ACC112 (cell line): ENCODE data around the gene TRMO.
A peak's percentile ranks its signal among the peaks of the same experiment; 100 is the strongest.
"Not testable (repeated sequence)": the region's sequence is repeated elsewhere in the genome, so short reads cannot be mapped to it uniquely, and the experiment has no call there.

Experiments
- H2AFZ ChIP-seq: fragments of 200-600 bp; sonication (generic); one replicate; pipeline ENCODE4 v1.6.0; 2017; ENCODE audit warnings: antibody characterized with exemption, low read length; ENCODE audit not compliant: unreplicated experiment
- H3K27ac ChIP-seq: fragments of 200-600 bp; sonication (generic); 2 replicates; pipeline ENCODE4 v1.5.1; 2014; ENCODE audit warnings: low read depth, mild to moderate bottlenecking, antibody characterized with exemption, low read length, moderate library complexity
- H3K27me3 ChIP-seq: fragments of 200-600 bp; sonication (generic); 2 replicates; pipeline ENCODE4 v1.6.1; 2014; ENCODE audit warnings: mild to moderate bottlenecking, antibody characterized with exemption, low read length, moderate library complexity, mixed read lengths; ENCODE audit not compliant: insufficient read depth
- H3K36me3 ChIP-seq: fragments of 200-600 bp; sonication (generic); 2 replicates; pipeline ENCODE4 v1.6.1; 2016; ENCODE audit warnings: mild to moderate bottlenecking, antibody characterized with exemption, low read length, moderate library complexity, mixed read lengths; ENCODE audit not compliant: insufficient read depth
- H3K4me1 ChIP-seq: fragments of 200-600 bp; sonication (generic); one replicate; pipeline ENCODE4 v1.6.1; 2016; ENCODE audit warnings: low read length, mixed read lengths; ENCODE audit not compliant: insufficient read depth, unreplicated experiment, control insufficient read depth
- H3K4me3 ChIP-seq: fragments of 200-600 bp; sonication (generic); 2 replicates; pipeline ENCODE4 v1.5.1; 2014; ENCODE audit warnings: mild to moderate bottlenecking, low read depth, low read length
- H3K79me2 ChIP-seq: fragments of 200-600 bp; sonication (generic); one replicate; pipeline ENCODE4 v1.6.0; 2016; ENCODE audit warnings: low read length; ENCODE audit not compliant: control insufficient read depth, unreplicated experiment, insufficient read depth

TRMO gene

DNA sequence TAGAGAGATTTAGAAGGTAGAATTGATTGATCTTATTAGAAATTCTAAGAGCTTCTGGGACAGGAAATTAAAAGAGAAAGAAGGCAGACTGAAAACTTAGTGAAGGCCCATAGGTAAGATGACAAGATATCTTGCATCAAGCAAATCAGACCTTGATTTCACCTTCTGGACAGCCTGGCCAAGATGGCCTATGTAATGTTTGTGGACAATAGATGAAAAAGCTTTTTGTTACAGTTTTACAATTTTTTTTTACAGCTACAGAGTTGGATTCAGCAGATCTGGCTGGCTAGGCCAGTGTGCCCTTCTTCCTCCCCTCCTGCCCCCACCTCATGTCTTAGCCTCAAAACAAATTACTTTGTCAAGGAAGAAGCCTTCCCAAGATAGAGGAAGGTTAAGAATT, 37.3 kb upstream of the TRMO start:
- Histone ChIP-seq H3K4me3 (no peak overlapping the region), H3K36me3 (no peaks in the 10 kb centered on the region), H3K79me2 (no peaks in the 10 kb centered on the region), H3K4me1 (peaks cover 9% of the 10 kb centered on the region), H3K27me3 (no peaks in the 10 kb centered on the region), H3K27ac (no peak overlapping the region), H2AFZ (peak overlapping the region; percentile 46)

DNA sequence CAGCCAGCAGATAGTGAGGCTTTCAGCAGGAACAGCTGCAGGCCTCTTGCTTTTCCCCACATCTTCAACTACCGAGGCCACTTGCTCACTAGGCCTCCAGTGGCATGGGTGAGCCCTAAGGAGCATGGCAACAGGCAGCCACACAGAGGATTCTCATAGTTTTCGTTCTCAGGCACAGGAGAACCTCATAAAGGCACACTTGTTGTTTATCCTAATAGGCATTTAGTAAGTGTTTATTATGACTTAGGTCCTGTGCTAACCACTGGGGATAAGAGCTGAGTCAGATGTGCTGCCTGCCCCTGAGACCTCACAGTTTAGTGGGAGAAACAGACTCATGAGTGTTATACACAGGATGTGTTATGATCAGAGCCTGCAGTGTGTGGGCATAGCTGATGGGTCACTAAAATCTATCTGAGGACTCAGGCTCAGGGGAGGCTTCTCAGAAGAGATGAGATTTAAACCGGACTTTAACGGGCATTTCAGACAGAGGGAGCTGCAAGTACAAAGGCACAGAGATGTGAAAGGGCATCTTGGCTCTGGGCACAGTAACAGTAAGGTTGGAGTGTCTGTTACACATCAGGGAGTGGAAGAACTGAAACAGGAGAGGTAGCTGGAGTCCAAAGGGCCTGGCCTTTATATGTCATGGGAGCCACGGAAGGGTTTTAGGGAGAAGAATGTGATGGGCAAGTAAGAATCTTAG, 36.7 kb upstream of the TRMO start:
- peak overlapping the region; percentile 47 for H2AFZ ChIP-seq
- no peaks in the 10 kb centered on the region for H3K27me3 ChIP-seq
- no peak overlapping the region for H3K4me3 ChIP-seq
- H3K4me1 ChIP-seq, result peaks cover 9% of the 10 kb centered on the region
- H3K27ac ChIP-seq, result no peak overlapping the region
- H3K36me3 ChIP-seq, result no peaks in the 10 kb centered on the region
- no peaks in the 10 kb centered on the region for H3K79me2 ChIP-seq

DNA sequence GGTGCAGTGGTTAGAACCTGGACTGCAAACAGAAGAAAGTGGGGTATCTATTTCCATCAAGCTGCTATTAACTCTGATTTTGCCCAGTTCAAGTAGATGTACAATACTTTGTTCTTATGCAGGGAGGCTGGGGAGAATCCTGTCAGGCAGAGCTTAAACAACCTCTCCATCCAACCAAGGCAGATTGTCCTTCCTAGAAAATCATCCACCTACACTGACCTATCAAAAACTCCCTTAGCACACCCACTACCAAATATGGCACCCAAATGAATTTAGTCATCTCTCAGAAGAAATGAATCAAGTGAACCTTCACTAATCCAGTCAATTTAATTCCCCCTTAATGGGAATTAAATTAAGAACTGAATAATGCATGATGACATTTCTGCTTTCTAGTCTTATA, 34.0 kb upstream of the TRMO start:
- H3K4me1 ChIP-seq, result peaks cover 9% of the 10 kb centered on the region

DNA sequence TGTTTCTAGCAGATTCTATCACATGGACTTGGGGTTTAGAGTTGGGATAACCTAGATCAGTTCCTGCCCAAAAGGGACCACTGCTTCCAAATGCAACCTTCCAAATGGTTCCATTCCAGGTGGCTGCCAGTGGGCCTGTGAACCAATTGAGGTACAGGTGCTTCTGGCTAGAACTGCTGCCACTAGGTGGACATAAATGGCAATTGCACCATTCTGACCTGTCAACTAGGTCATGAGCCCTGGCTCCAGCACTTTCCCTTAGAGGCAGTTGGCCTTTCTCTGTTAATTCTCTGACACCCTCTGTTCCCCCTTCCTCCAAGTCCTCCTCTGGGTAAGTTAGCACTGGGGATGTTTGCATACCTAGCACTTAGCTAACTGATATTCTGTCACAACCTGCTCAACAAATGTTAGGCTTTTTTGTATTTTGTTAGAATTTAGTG, 32.3 kb upstream of the TRMO start:
- Histone ChIP-seq H3K4me3 (no peak overlapping the region), H3K27ac (no peak overlapping the region), H3K79me2 (no peaks in the 10 kb centered on the region), H2AFZ (no peak overlapping the region), H3K4me1 (peaks cover 9% of the 10 kb centered on the region), H3K27me3 (peaks cover 26% of the 10 kb centered on the region), H3K36me3 (no peaks in the 10 kb centered on the region)

More for the DNA sequence above, 34.0 kb upstream of the TRMO start:
- H3K4me3 ChIP-seq, result no peak overlapping the region
- no peaks in the 10 kb centered on the region for H3K36me3 ChIP-seq
- H3K27ac ChIP-seq, result no peak overlapping the region
- no peak overlapping the region for H2AFZ ChIP-seq
- H3K79me2 ChIP-seq, result no peaks in the 10 kb centered on the region
- peaks cover 16% of the 10 kb centered on the region for H3K27me3 ChIP-seq

DNA sequence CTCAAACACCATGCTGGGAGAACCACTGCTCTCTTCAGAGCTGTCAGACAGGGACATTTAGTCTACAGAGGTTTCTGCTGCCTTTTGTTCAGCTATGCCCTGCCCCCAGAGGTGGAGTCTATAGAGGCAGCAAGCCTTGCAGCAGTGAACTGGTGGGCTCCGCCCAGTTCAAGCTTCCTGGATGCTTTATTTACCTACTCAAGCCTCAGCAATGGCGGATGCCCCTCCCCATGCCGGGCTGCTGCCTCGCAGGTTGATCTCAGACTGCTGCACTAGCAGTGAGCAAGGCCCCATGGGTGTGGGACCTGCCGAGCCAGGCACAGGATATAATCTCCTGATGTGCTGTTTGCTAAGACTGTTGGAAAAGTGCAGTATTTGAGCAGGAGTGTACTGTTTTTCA, 28.6 kb upstream of the TRMO start:
- H3K27ac ChIP-seq, H2AFZ ChIP-seq, H3K4me3 ChIP-seq, H3K36me3 ChIP-seq, H3K4me1 ChIP-seq, H3K79me2 ChIP-seq: not testable (repeated sequence)
- H3K27me3 ChIP-seq, result peaks cover 26% of the 10 kb centered on the region

DNA sequence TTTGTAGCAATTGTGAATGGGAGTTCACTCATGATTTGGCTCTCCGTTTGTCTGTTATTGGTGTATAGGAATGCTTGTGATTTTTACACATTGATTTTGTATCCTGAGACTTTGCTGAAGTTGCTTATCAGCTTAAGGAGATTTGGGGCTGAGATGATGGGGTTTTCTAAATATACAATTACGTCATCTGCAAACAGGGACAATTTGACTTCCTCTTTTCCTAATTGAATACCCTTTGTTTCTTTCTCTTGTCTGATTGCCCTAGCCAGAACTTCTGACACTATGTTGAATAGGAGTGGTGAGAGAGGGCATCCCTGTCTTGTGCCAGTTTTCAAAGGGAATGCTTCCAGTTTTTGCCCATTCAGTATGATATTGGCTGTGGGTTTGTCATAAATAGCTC, 24.8 kb upstream of the TRMO start:
- peaks cover 44% of the 10 kb centered on the region for H3K27me3 ChIP-seq
- not testable (repeated sequence) for H3K4me1 ChIP-seq, H3K4me3 ChIP-seq, H3K36me3 ChIP-seq, H3K27ac ChIP-seq, H3K79me2 ChIP-seq, H2AFZ ChIP-seq

DNA sequence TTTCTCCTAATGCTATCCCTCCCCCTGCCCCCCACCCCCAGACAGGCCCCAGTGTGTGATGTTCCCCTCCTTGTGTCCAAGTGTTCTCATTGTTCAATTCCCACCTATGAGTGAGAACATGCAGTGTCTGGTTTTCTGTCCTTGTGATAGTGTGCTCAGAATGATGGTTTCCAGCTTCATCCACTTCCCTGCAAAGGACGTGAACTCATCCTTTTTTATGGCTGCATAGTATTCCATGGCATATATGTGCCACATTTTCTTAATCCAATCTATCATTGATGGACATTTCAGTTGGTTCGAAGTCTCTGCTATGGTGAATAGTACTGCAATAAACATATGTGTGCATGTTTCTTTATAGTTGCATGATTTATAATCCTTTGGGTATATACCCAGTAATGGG, 23.2 kb upstream of the TRMO start:
- H3K27ac ChIP-seq, H3K4me1 ChIP-seq, H3K36me3 ChIP-seq, H3K79me2 ChIP-seq, H3K4me3 ChIP-seq, H2AFZ ChIP-seq: not testable (repeated sequence)
- H3K27me3 ChIP-seq, result peaks cover 39% of the 10 kb centered on the region

DNA sequence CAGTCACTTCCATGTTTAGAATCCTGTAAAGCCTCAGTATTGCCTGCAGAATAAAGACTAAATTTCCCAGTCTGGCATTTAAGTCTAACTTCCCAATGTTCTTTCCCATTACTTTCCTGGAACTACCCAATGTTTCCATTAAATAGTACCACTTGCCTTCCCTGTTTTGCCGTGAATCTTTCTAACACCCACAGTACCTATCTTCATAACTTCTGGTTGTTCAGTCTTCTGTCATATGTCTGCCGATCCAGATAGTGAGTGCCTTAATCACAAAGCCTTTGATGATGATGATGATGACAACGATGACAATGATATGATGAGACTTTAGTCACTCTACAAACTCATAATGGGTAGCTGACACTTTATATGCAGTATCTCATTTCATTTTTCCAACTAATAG, 22.3 kb upstream of the TRMO start:
- no peak overlapping the region for H3K4me3 ChIP-seq
- H3K36me3 ChIP-seq, result no peaks in the 10 kb centered on the region; the same call in 1 of the 2 replicates
- H2AFZ ChIP-seq, result no peak overlapping the region
- H3K4me1 ChIP-seq, result no peaks in the 10 kb centered on the region
- H3K79me2 ChIP-seq, result no peaks in the 10 kb centered on the region
- H3K27ac ChIP-seq, result no peak overlapping the region
- peaks cover 39% of the 10 kb centered on the region for H3K27me3 ChIP-seq

DNA sequence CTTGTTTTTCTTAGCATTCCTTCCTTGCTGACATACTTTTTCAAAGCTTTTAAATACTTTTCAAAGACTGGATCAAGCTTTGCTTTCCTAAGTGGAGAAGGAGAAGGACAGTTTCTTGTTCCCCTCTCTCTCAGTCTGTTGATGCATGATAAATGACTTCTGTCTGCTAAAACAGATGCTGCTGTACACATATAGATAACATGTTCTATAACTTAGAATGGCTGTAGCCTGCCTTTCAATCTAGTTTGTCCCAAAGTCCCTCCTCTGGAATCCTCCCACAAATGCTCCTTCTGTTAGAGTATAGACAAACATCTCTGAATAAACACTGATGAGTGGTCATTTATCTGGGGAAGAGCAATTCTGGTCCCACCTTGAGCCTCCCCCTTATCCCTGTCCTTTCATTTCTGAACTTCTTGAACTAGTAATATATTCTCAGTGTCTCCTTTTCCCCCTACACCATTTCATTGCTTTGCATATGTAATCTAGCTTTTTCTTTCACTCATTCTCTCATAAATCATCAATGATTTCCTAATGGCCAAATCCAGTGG, 21.1 kb upstream of the TRMO start:
- H3K27me3 ChIP-seq, result peaks cover 47% of the 10 kb centered on the region
- no peak overlapping the region for H3K27ac ChIP-seq
- no peak overlapping the region for H3K4me3 ChIP-seq
- H3K36me3 ChIP-seq, result no peaks in the 10 kb centered on the region; the same call in 1 of the 2 replicates
- no peaks in the 10 kb centered on the region for H3K79me2 ChIP-seq
- H2AFZ ChIP-seq, result no peak overlapping the region
- H3K4me1 ChIP-seq, result no peaks in the 10 kb centered on the region

DNA sequence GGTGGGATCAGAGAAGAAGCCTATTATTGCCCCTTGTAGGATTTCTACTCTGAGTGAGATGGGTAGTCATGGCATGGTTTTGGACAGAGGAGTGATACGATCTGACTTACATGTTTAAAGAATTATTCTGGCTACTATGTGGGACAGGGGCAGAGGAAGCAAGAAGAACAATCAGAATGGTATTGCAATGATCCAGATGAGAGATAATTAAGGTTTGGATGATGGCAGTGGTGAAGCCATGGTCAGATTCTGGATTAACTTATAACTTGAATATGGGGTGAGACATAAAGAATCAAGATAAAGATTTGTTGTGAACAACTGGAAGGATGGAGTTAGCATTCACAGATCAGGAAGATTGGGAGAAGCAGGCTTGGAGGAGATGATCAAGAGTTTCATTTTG, 19.0 kb upstream of the TRMO start:
- H2AFZ ChIP-seq, result no peak overlapping the region
- H3K27ac ChIP-seq, result no peak overlapping the region
- H3K4me3 ChIP-seq, result no peak overlapping the region
- peaks cover 50% of the 10 kb centered on the region for H3K27me3 ChIP-seq
- H3K4me1 ChIP-seq, result no peaks in the 10 kb centered on the region
- H3K79me2 ChIP-seq, result no peaks in the 10 kb centered on the region
- no peaks in the 10 kb centered on the region; the same call in 1 of the 2 replicates for H3K36me3 ChIP-seq

DNA sequence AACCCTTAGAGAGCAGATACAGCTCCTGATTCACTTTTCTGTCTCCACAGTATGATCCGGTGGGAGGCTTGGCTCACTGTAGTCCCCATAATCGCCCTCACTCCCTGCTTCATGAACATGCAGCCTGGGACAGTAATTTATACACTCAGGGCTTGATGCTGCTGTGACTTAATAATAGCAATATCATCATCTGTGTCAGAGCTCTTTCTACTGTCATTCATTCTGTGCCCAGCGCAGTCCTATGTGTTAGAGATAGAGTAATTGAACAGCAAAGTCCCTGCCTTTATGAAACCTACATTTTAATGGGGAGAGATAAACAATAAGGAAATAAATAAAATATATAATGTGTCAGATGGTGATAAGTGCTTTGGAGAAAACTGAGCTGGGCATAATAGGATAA, 18.4 kb upstream of the TRMO start:
- no peaks in the 10 kb centered on the region for H3K4me1 ChIP-seq
- no peak overlapping the region for H3K4me3 ChIP-seq
- H3K36me3 ChIP-seq, result no peaks in the 10 kb centered on the region; the same call in 1 of the 2 replicates
- no peak overlapping the region for H3K27ac ChIP-seq
- H2AFZ ChIP-seq, result no peak overlapping the region
- peaks cover 56% of the 10 kb centered on the region for H3K27me3 ChIP-seq
- no peaks in the 10 kb centered on the region for H3K79me2 ChIP-seq
